ENCODE results near the gene TMEM72.

The TMEM72 gene

DNA sequence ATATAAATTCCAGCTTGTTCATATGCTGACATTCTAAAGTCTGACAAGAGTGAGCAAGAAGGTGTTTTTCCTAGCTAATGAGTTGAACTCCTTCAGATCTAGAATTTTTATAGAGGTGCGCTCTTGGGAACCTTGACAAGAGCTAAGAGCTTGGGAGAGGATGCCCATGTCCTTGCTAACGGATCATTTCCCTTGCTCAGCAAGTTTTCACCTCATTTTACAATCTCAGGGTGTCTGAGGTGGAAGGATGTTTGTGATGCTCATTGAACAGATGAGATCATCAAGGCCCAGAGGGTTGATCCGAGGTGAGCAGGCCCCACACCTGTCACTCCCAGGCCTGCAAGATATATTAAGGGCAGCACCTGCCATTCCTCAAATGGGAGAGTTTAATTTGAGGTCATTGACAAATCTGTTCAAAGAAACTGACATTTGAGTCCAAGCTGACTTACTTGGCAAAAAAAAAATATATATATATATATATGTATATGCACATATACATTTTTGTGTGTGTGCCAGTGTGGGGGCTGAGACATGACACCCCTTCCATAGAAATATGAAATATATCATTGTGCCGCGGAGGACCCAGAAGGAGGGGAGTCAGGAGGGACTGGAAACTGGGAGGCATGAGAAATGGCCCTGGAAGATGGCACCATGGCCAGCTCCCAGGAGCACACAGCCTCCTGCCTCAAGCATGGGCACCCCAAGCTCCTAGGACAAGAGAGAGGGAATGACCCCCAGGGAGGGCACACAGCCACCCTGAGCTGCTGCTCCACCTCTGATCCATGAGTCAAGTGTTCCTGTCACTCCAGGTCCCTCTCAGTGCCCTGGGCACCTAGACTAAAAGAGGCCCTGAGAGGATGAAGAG is 17.3 kb upstream of the TMEM72 start:
- no peak for ATAC-seq
- TF ChIP-seq SNAI2 (CRISPR knock-in tag; IDR thresholded peaks at IDR 0.05) (no peak), ZNF8 (CRISPR knock-in tag; IDR thresholded peaks at IDR 0.05) (no peak)

- TF ChIP-seq CREB5 (CRISPR knock-in tag; IDR thresholded peaks at IDR 0.05; ENCODE audit: low read depth) (no peak), GLIS3 (CRISPR knock-in tag; IDR thresholded peaks at IDR 0.05) (no peak), ZC3H10 (CRISPR knock-in tag; IDR thresholded peaks at IDR 0.05) (no peak), ESRRG (CRISPR knock-in tag; IDR thresholded peaks at IDR 0.05) (no peak), TCF4 (CRISPR knock-in tag; IDR thresholded peaks at IDR 0.05; ENCODE audit: borderline replicate concordance) (no peak), BACH2 (CRISPR knock-in tag; IDR thresholded peaks at IDR 0.05; ENCODE audit: borderline replicate concordance) (no peak), SNAI2 (CRISPR knock-in tag; IDR thresholded peaks at IDR 0.05) (no peak), ZNF70 (CRISPR knock-in tag; IDR thresholded peaks at IDR 0.05) (no peak), ZFP3 (CRISPR knock-in tag; IDR thresholded peaks at IDR 0.05) (no peak), ZNF565 (CRISPR knock-in tag; conservative IDR thresholded peaks at IDR 0.05; ENCODE audit: low read depth) (no peak), RARB (CRISPR knock-in tag; IDR thresholded peaks at IDR 0.05) (no peak)
- TF ChIP-seq, protein P1, sequence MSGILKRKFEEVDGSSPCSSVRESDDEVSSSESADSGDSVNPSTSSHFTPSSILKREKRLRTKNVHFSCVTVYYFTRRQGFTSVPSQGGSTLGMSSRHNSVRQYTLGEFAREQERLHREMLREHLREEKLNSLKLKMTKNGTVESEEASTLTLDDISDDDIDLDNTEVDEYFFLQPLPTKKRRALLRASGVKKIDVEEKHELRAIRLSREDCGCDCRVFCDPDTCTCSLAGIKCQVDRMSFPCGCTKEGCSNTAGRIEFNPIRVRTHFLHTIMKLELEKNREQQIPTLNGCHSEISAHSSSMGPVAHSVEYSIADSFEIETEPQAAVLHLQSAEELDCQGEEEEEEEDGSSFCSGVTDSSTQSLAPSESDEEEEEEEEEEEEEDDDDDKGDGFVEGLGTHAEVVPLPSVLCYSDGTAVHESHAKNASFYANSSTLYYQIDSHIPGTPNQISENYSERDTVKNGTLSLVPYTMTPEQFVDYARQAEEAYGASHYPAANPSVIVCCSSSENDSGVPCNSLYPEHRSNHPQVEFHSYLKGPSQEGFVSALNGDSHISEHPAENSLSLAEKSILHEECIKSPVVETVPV (CRISPR knock-in tag; IDR thresholded peaks at IDR 0.05) = no peak
- no peak for ATAC-seq
Observed at GRCh38 chr10:44894691-44895090, 16.4 kb upstream of the TMEM72 start.

DNA sequence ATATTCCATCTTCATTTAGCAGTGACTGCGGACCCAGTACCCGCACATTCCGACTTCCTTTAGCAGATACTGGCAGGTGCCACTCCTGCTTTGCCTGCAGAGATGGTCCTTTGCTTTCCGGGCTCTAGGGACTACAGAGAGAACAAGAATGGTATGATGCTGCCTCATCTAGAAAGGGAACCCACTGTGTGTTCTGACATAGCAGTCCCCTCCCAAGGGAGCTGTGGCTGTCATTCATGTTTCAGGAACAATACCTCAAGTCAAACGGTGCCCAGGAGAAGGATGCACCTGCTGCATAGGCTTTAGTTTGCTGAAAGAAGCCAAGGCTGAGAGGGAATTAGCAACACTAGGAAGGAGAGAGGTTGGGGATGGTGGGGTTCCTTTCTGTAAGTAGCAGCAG is 15.9 kb upstream of the TMEM72 start:
- ATAC-seq = no peak
- TF ChIP-seq ESRRG (CRISPR knock-in tag; IDR thresholded peaks at IDR 0.05) = no peak
- no peak for TF ChIP-seq GLIS3 (CRISPR knock-in tag; IDR thresholded peaks at IDR 0.05)
- no peak for TF ChIP-seq ISL1 (CRISPR knock-in tag; IDR thresholded peaks at IDR 0.05)
- no peak for TF ChIP-seq ZNF565 (CRISPR knock-in tag; conservative IDR thresholded peaks at IDR 0.05; ENCODE audit: low read depth)
- no peak for TF ChIP-seq CREB5 (CRISPR knock-in tag; IDR thresholded peaks at IDR 0.05; ENCODE audit: low read depth)
- TF ChIP-seq PATZ1 (CRISPR knock-in tag; IDR thresholded peaks at IDR 0.05; ENCODE audit: borderline replicate concordance) = no peak
- TF ChIP-seq, protein P1 (CRISPR knock-in tag; IDR thresholded peaks at IDR 0.05) = no peak
- no peak for TF ChIP-seq PPARA (CRISPR knock-in tag; IDR thresholded peaks at IDR 0.05; ENCODE audit: borderline replicate concordance)
- TF ChIP-seq CSDC2 (CRISPR knock-in tag; IDR thresholded peaks at IDR 0.05) = no peak
- no peak for TF ChIP-seq TOX (CRISPR knock-in tag; IDR thresholded peaks at IDR 0.05; ENCODE audit: borderline replicate concordance)
- no peak for TF ChIP-seq RARB (CRISPR knock-in tag; IDR thresholded peaks at IDR 0.05)
- no peak for TF ChIP-seq POU6F1 (CRISPR knock-in tag; IDR thresholded peaks at IDR 0.05; ENCODE audit: borderline replicate concordance, low read depth)
- no peak for TF ChIP-seq TSHZ2 (CRISPR knock-in tag; IDR thresholded peaks at IDR 0.05)
- no peak for TF ChIP-seq ZFP3 (CRISPR knock-in tag; IDR thresholded peaks at IDR 0.05)
- no peak for TF ChIP-seq ZFP30 (CRISPR knock-in tag; IDR thresholded peaks at IDR 0.05)

Measured in SK-N-SH treated with all-trans-retinoic acid at 6 μM for 48 hours (cell line).